GM19193 (cell line): ENCODE results near the gene NDE1.

Experiments used
- POLR2A ChIP-seq: IDR thresholded peaks from 4 replicates; pipeline ENCODE4 v1.6.1; 2011; ENCODE audit not compliant: insufficient read depth, insufficient read length; ENCODE audit errors: extremely low read depth

Gene NDE1

DNA sequence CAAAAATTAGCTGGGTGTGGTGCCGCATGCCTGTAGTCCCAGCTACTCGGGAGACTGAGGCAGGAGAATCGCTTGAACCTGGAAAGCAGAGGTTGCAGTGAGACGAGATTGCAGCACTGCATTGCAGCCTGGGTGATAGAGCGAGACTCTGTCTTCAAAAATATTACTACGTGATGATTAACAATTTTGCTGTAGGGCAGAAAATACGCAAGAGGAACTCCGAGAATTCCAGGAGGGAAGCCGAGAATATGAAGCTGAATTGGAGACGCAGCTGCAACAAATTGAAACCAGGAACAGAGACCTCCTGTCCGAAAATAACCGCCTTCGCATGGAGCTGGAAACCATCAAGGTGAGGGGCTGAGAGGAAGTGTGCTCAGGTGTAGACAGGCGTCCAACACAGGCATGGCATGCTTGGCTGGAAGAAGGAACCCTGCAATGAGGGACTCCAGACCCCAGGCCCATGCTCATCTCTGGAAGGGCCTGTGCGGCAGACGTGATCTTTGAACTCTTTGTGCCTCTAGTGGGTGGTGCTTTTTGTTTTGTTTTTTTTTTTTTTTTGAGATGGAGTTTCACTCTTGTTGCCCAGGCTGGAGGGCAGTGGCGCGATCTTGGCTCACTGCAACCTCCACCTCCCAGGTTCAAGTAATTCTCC is 17.2 kb downstream of the NDE1 start:
- TF ChIP-seq POLR2A, result no peak

DNA sequence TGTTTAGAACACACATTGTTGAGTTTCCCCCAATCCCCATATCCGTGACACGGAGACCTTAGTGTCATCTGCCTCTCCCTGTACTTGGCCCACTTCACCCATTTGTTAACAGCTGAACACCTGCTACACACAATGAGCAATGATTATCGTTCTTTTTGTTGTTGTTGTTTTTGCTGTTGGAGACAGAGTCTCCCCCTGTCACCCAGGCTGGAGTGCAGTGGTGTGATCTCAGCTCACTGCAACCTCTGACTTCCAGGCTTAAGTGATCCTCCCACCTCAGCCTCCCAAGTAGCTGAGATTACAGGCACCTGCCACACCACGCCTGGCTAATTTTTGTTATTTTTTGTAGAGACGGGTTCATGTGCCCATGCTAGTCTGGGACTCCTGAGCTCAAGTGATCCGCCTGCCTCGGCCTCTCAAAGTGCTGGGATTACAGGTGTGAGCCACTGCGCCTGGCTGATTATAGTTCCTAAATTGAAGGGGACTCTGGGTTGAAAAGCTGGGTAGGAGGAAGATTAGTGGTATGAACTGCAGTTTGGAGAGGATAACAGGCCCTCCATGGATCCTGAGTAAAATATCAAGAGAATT is 21.6 kb downstream of the NDE1 start:
- TF ChIP-seq POLR2A, result no peak

DNA sequence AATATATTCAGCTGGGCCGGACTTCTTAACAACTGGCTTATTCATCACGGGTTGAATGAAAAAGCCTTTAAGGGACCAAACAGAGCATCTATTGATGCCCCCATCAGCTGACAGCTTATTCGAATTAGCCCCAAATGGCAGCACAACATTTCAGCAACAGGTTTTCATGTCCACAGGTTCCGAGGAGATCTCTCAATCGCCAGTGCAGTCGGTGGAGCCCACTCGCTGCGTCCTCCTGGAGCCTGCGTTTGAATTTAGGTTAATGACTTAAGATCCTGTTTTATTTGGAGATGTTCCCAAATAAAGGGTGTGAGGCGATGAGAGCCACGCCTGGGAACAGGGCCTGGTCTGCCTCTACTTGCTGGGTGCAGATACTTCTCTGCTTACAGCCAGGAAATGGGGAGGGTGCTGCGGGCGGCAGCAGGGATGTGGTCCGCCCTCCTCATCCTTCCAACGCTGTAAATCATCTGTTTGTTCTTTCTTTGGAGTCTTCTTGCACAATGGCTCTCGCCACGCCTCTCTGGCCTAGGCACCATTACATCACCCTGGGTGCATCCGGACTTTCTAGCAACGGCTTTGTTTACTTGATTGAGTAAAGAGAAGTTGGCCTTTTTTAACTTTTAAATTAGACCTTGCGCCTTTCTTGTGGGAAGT is 22.6 kb downstream of the NDE1 start:
- no peak for TF ChIP-seq POLR2A

DNA sequence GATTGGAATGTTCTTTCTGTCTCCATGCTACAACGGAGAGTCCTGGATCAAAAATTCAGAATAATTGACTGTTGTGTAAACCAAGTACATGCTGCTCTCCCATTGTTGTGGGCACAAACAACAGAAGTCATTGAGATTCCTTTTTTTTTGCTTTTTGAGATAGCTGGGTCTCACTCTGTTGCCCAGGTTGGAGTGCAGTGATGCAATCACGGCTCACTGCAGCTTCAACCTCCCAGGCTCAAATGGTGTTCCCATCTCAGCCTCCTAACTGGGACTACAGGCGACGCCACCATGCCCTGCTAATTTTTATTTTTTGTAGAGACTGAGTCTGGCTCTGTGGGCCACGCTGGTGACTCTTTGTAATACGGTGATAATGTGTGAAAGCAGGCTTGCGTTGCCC is 24.5 kb downstream of the NDE1 start:
- no peak for TF ChIP-seq POLR2A

DNA sequence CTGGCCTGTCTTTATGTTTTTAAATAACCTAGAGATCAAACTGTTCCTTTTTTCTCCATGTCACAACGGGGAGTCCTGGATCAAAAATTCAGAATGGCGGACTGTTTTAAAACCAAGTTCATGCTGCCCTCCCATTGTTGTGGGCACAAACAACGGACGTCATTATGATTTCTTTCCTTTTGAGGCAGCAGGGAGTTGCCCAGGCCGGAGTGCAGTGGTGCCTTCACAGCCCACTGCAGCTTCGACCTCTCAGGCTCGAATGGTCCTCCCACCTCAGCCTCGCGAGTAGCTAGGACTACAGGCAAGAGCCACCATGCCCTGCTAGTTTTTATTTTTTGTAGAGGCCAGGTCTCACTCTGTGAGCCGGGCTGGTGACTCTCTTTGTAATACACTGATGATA is 26.5 kb downstream of the NDE1 start:
- no peak for TF ChIP-seq POLR2A

DNA sequence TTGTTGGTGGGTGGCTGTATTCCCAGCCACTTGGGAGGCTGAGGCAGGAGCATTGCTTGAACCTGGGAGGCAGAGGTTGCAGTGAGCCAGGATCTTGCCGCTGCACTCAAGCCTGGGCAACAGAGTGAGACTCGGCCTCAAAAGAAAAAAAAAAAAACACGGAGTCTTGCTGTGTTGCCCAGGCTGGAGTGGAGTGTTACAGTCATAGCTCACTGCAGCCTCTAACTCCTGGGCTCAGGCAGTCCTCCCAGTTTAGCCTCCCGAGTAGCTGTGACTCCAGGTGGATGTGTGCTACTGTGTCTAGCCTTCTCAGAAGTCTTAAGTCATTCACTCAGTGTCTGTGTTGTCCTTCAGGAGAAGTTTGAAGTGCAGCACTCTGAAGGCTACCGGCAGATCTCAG is 27.4 kb downstream of the NDE1 start:
- TF ChIP-seq POLR2A, result no peak

DNA sequence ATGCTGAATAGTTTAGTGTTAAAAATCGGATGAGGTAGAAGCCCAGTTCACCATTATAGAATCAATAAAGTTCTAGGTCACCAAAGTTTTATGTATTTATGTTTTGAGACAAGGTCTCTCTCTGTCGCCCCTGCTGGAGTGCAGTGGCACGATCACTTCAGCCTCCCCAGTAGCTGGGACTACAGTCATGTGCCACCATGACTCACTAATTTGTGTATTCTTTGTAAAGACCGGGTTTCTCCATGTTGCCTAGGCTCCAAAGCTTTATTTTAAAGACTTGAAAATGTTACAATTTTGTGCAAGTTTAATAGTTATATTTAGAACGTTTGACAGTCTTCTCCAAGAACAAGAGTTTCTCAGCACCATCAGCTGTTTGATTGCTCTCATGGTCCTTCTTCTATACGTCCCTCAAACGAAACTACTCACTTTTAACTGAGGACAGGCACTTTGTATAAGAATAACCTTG is 32.1 kb downstream of the NDE1 start:
- no peak for TF ChIP-seq POLR2A

DNA sequence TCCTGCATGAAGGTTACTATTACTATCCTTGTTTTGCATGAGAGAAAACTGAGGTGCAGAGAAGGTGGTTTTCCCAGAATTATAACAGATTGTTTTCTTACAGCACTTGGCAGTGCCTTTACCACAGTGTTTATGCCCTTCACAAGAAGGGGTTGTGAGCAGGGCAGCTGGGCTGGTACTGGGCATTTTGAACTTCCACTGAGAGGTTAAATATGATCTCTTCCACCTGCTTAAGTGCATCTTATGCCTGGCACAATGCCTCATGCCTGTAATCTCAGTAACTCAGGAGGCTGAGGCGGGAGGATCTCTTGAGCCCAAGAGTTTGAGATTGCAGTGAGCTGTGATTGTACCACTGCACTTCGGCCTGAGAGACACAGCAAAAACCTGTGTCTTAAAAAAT is 36.2 kb downstream of the NDE1 start:
- TF ChIP-seq POLR2A, result no peak

DNA sequence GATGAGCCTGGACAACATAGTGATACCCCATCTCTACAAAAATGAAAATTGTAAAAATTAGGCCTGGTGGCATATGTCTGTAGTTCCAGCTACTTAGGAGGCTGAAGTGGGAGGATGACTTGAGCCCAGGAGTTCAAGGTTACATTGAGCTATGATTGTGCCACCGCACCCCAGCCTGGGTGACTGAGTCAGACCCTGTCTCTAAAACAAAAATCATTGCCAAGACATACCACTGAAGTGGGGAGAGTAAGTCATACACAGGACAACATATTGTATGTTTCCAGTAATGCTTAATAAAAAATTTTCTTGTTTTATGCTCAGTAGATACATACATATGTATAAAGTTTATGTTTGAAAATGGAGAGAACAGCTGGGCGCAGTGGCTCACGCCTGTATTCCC is 39.2 kb downstream of the NDE1 start:
- TF ChIP-seq POLR2A, result no peak

DNA sequence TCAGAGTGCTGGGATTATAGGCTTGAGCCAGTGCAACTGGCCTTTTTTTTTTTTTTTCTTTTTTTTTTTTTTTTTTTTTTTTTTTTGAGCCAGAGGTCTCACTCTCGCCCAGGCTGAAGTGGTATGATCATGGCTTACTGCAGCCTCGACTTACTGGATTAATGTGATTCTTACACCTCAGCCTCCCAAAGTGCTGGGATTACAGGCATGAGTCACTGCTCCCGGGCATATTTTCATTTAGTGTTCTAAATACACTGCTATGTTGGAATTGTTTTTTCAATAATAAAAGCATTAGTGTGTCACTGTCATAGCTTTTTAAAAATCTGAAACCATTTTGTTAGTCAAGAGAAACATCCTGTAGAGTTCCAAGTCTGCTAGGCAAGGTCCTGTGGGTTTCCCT is 40.3 kb downstream of the NDE1 start:
- TF ChIP-seq POLR2A, result no peak

DNA sequence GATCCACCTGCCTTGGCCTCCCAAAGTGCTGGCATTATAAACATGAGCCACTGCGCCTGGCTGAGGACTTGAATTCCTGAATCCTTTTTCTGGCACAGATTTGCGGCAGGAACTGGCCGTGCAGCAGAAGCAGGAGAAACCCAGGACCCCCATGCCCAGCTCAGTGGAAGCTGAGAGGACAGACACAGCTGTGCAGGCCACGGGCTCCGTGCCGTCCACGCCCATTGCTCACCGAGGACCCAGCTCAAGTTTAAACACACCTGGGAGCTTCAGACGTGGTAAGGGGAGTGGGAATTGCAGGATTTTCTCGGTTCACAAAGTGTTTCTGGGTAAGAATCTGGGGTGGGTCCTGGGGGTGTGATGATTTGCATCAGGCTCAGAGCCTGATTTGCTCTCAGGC is 41.0 kb downstream of the NDE1 start:
- no peak for TF ChIP-seq POLR2A

DNA sequence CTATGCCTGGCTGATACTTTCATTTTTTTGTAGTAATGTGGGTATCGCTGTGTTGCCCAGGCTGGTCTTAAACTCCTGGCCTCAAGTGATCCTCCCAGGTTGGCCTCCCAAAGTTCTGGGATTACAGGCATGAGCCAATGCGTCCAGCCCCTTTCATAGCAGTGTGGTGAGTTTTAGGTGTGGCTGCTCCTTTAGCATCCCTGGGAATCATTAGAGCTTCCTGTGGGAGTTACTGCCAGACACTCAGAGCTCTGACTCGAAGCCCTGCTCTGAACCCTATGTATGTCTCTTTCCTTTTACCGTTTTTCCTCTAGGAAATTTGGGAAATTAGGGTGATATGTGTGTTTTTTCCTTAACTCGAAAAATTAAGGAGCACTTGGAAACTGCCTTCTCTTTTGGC is 44.5 kb downstream of the NDE1 start:
- TF ChIP-seq POLR2A, result no peak

DNA sequence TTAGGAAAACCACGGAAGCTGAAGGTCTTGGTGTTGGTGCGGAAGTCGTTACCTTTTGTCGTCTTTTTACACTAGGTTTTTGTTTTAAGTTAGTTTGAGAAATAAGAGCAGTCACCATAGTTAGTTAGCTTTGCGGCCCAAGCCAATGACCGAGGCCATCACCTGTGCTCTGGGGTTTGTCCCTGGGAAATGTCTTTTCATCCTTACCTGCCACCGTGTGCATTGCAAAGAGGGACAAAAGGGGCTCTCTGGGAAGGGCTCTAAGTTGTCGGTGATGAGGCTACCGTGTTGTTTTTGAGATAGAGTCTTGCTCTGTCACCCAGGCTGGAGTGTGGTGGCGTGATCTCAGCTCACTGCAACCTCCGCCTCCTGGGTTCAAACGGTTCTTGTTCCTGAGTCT is 49.8 kb downstream of the NDE1 start:
- no peak for TF ChIP-seq POLR2A

DNA sequence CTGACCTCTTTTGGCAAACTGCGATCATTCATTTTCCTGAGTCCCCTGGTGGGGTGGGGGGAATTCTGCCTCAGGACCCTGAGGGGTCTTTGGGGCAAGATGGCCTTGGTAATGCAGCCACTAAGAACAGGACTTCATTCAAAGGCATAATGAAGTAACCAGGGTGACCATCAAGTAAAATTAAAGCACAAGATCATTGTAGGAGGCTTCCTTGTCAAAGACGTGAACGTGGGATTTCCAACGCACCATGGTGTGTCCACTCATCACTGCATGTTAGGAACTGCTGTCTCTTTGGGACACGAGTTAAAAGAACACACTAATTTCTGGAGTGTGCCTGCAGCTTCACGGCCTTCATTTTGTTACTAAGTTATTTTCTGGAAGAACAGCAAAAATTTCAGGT is 51.3 kb downstream of the NDE1 start:
- TF ChIP-seq POLR2A, result no peak

DNA sequence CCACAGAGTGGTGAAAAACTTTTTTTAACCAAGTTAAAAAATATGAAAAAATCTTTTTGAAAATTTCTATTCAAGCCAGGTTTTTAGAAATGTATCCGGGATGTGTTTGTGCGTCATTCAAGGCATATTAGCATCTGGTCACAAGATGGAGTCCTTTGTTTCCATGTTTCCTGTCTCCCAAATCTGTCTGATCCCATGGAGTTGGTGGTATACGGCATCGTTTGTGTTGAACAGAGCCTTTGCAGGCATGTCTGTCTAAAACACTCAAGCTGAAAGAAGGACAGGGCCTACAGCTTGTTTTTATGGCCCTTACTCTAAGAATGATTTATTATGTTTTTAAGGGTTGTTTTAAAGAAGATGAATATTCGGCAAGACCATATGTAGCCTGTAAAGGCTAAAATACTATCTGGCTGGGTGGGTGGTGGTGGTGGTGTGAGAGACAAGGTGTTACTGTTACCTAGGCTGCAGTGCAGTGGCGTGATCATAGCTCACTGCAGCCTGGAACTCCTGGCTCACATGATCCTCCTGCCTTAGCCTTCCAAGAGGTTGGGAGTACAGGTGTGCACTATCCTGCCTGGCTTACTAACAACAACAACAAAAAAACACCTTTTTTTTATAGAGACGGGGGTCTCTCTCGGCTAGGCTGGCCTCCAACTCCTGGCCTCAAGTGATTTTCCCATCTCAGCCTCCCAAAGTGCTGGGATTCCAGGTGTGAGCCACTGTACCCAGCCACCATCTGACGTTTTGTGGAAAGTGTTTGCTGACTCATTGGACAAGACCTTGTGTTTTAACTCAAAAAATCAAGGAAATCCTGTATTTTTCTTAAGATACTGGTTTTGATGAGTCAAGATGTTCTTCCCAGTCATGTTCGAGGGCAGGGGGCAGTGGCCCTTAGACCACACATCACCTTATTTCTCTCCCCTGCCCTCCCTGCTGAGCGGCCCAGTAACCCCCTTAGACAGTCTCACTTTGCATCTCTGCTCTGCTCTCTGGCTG is 52.2 kb downstream of the NDE1 start:
- no peak for TF ChIP-seq POLR2A
